Activated T-helper 17 cell treated with anti-CD3 and anti-CD28 coated beads, Interleukin-2, amount 50 U/mL, for 72 hours (primary cell): ENCODE data around the gene HEPACAM. TPM values are rescaled to one million over a fixed set of nuclear protein-coding genes. Genes with fewer than 3 reads are reported as not detected.

Source experiments
- ATAC-seq: fragments of 150-1000 bp; cut with Tn5 transposase; replicated peaks from 2 replicates; pipeline ENCODE4 v1.10.0; 2021; ENCODE audit warnings: mild to moderate bottlenecking, moderate library complexity
- H3K27ac Mint-ChIP-seq: one replicate; pipeline ENCODE4 v1.8.0; 2022; ENCODE audit warnings: mixed read lengths
- H3K27me3 Mint-ChIP-seq: one replicate; pipeline ENCODE4 v1.8.0; 2022; ENCODE audit warnings: mixed read lengths
- H3K36me3 Mint-ChIP-seq: one replicate; pipeline ENCODE4 v1.8.0; 2022; ENCODE audit warnings: low read depth, mild to moderate bottlenecking, mixed read lengths
- H3K4me1 Mint-ChIP-seq: one replicate; pipeline ENCODE4 v1.8.0; 2022; ENCODE audit warnings: mixed read lengths
- H3K4me3 Mint-ChIP-seq: one replicate; pipeline ENCODE4 v1.8.0; 2022; ENCODE audit warnings: mild to moderate bottlenecking, mixed read lengths
- H3K9me3 Mint-ChIP-seq: one replicate; pipeline ENCODE4 v1.8.0; 2022; ENCODE audit warnings: mixed read lengths
- total RNA-seq, 2 donors: library from RNA; stranded (reverse); gene quantifications; one replicate each; pipeline ENCODE4 v1.2.3, GENCODE V29; 2022

HEPACAM gene
- total RNA-seq, 2 donors from 2014 or later = not detected

DNA sequence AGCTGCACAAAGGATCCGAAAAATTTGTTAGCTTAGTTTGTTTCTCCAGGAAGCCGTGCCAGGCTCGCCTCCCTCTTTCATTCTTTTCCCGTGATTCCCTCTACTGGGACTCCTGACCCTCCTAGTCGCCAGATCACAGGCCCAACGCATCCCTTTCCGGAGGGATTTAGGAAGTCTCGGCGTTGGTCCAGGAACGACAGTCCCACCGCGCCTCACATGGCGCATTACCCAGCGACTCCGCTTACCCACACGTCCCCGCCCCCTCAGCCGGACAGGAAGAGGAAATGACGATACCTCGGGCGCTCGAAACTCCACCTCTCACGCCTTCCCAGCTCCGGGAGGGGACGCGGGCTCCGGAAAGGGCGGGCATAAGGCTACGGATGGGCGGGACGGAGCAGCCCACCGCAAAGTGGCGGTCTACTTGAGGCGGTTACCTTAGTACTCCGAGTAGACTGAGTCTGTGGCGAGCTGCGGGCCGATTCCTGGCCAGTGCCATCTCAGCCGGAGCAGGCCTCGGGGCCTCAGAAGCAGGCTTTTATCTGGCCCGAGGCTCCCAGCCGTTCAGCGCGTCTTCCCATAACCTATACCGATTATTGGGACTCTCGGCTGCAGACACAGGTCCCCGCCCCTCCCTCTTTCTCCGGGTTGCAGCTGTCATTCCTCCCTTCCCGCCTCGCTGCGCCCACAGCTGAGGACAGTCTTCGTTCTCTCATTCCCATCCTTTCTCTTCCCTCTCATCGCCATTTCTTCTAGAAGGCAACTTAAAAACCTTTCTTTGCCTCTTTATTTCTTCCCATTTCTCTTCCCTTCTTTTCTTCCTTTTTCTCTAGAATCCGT lies 18.1 kb upstream of the HEPACAM start, which contains the start of gene CCDC15:
CCDC15 (plus strand) TSS at position 450 of the 837 bp plus-strand sequence. CDS start 531 bp downstream, outside the sequence.
- peak; percentile 98 for ATAC-seq
- Mint-ChIP-seq H3K27me3 (no peaks in the 10 kb centered on the region), H3K9me3 (no peaks in the 10 kb centered on the region), H3K4me1 (no peaks in the 10 kb centered on the region), H3K4me3 (no peak within 1 kb of the TSS), H3K36me3 (no peaks in the 10 kb centered on the region), H3K27ac (no peak within 1 kb of the TSS)

DNA sequence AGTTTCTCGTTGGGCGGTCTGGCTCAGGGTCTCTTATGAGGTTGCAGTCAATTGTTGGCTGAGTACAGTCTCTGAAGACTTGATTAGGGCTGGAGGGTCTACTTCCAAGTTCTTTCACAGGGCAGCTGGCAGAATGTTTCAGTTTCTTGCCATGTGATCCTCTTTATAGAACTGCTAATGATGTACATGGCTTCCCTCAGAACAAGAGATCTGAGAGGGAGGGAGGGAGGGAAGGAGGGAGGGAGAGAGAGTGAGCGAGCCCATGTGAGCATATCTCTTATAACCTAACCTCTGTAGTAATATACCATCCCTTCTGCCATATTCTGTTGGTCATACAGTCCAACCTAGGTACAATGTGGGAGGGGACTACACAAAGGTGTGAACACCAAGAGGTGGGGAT lies 15.5 kb upstream of the HEPACAM start:
- no peak overlapping the region for H3K4me3 Mint-ChIP-seq
- no peaks in the 10 kb centered on the region for H3K27me3 Mint-ChIP-seq
- no peak overlapping the region for H3K27ac Mint-ChIP-seq
- peaks cover 4% of the 10 kb centered on the region for H3K9me3 Mint-ChIP-seq
- H3K4me1 Mint-ChIP-seq = no peaks in the 10 kb centered on the region
- no peaks in the 10 kb centered on the region for H3K36me3 Mint-ChIP-seq
- ATAC-seq = no peak

DNA sequence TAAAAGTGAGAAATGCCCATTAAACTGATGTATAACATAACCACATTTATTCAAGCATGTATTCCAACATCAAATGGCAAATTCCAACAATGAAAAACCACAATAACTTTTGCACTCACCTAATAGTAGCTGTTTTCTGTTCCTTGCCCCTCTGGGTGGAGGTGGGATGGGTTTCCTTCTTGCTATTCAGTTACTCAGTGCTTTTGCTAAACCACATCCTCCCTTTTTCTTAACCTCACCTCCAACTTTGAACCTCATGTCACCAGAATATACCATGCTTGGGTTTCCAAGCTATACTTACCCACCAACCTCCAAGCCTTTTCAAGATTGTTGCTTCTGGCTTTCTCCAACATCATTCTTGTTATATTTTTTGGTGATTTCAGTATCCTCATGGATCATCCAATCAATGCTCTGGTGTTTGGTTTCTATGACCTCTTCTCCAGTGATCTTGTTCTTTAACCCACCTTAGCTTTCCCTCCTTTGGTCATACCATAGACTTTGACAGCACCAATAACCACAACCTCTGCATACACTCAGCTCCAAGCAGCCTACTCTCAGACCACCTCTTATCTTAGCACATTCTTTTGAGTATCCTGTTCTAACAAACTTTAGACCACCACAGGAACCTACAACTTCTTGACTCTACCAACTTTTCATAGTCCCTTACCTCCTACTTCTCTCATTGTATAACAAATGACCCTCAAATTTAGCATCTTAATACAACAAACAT lies 14.9 kb upstream of the HEPACAM start:
- Mint-ChIP-seq H3K4me1 (no peaks in the 10 kb centered on the region), H3K4me3 (no peak overlapping the region), H3K9me3 (peaks cover 4% of the 10 kb centered on the region), H3K36me3 (no peaks in the 10 kb centered on the region), H3K27ac (no peak overlapping the region), H3K27me3 (no peaks in the 10 kb centered on the region)
- no peak for ATAC-seq

DNA sequence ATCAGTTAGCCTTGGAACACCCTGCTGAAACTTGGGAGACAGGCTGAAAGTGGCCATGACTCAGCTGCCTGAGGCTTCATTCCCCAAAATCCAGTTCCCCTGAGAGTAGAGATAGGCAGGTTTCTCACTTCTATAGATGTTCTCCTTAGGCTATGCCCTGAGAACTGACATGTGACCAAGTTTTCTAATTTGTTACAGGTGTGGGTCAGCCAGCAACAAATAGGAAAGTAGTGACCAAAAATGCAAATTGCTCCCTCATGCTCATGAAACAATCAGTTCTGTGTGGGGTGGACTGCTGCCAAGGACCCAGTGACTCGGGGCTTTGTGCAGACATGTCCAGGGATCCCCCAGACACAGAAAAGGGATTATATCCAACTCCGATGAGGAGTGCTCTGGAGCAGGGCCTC lies 10.9 kb upstream of the HEPACAM start:
- H3K4me3 Mint-ChIP-seq = no peak overlapping the region
- H3K4me1 Mint-ChIP-seq = no peaks in the 10 kb centered on the region
- no peak for ATAC-seq
- no peak overlapping the region for H3K27ac Mint-ChIP-seq
- peaks cover 4% of the 10 kb centered on the region for H3K9me3 Mint-ChIP-seq
- no peaks in the 10 kb centered on the region for H3K27me3 Mint-ChIP-seq
- H3K36me3 Mint-ChIP-seq = no peaks in the 10 kb centered on the region

DNA sequence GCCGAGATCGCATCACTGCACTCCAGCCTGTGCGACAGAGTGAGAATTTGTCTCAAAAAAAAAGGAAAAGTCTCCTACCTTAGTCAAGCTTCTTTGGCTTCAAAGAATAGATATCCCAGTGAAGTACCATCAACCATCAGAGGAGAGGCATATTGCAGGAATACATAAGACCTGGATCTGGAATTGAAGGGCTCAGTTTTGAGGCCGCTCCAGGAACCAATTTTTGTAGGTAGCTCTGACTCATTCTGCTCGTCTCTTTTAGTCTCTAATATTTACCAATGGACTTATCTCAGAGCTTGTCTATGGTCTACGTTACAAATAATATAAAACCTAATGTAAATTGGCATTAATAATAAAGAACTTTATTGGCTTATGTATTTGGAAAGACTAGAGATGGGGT lies 10.0 kb upstream of the HEPACAM start:
- peaks cover 3% of the 10 kb centered on the region for H3K27me3 Mint-ChIP-seq
- peaks cover 4% of the 10 kb centered on the region for H3K9me3 Mint-ChIP-seq
- no peak for ATAC-seq
- H3K36me3 Mint-ChIP-seq = no peaks in the 10 kb centered on the region
- H3K4me3 Mint-ChIP-seq = no peak overlapping the region
- H3K4me1 Mint-ChIP-seq = no peaks in the 10 kb centered on the region
- no peak overlapping the region for H3K27ac Mint-ChIP-seq

DNA sequence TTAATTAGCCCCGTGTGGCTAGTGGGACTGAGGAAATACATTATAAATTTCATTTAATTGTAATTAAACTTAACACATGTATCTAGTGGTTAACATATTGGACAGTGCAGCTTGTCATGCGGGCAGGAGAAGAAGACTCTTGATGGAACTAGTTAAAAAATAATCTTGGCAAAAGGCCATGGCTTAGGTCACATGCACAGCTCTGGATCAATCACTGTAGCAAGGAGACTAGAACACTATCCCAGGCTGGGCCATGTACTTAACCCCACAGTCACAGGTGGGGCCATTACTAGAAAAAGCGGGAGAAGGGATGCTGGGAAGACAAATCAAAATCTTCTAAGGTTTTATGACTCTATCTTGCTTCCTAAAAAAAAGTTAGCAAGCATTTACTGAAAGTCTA lies 8.7 kb upstream of the HEPACAM start:
- no peak overlapping the region for H3K4me3 Mint-ChIP-seq
- H3K27ac Mint-ChIP-seq = no peak overlapping the region
- H3K27me3 Mint-ChIP-seq = peaks cover 3% of the 10 kb centered on the region
- H3K4me1 Mint-ChIP-seq = no peaks in the 10 kb centered on the region
- peaks cover 4% of the 10 kb centered on the region for H3K9me3 Mint-ChIP-seq
- no peaks in the 10 kb centered on the region for H3K36me3 Mint-ChIP-seq
- no peak for ATAC-seq

DNA sequence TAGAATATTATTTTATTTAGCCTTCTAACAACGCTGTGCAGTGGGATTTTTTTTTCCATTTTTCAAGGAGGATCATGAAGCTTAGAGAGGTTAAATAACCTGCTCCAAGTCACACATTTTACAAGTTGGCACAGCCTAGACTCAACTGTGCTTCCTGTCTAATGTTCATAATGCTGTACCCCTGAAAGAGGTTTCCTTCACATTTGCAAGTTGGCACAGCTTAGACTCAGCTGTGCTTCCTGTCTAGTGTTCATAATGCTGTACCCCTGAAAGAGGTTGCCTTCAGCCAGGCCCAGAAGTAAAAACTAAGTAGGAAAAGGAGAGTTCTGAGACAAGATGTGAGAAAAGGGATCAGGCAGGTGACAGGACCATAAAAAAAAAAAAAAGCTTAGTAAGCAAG lies 7.9 kb upstream of the HEPACAM start:
- Mint-ChIP-seq H3K27me3 (peaks cover 3% of the 10 kb centered on the region), H3K9me3 (peaks cover 3% of the 10 kb centered on the region), H3K27ac (no peak overlapping the region), H3K36me3 (no peaks in the 10 kb centered on the region), H3K4me1 (no peaks in the 10 kb centered on the region), H3K4me3 (no peak overlapping the region)
- no peak for ATAC-seq

DNA sequence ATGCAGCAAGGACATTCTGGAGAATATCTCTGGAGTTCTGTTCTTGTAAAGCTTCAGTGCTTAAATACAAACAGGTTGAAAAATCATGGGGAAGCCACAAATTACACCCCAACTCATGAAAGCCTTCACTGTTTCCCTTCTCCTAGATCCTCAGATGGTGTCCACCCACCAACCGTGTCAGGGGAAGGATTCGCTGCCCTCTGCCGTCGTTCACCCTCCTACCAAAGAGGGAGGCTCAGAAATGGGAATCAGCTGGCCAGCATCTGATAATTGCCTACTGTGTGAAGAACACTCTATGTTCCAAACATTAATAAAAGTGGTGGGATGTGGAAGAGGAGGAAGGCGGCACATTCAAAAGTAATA lies 7.4 kb upstream of the HEPACAM start:
- Mint-ChIP-seq H3K4me3 (no peak overlapping the region), H3K27ac (no peak overlapping the region), H3K36me3 (no peaks in the 10 kb centered on the region), H3K9me3 (no peaks in the 10 kb centered on the region), H3K27me3 (peaks cover 3% of the 10 kb centered on the region), H3K4me1 (no peaks in the 10 kb centered on the region)
- ATAC-seq = no peak

DNA sequence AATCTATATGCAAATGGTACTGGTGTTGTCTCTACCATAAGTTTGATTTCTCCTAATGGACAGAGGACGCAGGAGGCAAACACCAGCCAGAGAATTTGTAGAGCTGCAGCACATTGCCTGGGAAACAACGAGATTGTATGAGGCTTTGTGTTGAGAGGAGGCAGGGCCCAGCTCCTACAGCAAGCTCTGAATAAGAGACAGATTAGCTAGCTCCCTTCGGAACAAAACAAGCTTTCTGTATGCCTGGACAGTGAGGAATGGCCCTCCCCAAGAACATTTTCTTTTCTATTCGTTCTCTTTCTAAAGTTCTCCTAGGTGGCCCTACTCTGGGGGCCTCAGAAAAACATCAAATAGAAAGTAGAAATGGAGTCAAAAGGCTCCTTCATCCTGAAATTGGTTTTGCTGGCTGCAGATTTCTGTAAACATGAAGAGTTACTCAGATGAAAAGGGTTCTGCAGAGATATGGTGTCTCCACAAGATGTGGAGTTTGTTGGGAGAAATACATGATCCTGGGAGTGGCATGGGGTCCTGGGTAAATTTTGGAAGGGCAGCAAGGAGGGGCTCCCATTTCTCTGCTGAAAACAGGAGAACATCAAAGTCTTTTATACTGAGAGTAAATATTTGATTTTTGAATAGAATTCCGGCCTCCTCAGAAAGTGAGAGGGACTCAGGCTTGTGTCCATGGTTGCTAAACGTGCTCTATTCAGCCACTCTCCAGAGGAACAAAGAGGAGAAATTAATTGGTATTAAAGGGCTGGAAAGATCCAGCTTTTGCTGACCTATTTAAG lies 6.8 kb upstream of the HEPACAM start:
- peaks cover 3% of the 10 kb centered on the region for H3K27me3 Mint-ChIP-seq
- ATAC-seq = no peak
- H3K4me3 Mint-ChIP-seq = no peak overlapping the region
- no peaks in the 10 kb centered on the region for H3K4me1 Mint-ChIP-seq
- no peaks in the 10 kb centered on the region for H3K9me3 Mint-ChIP-seq
- H3K36me3 Mint-ChIP-seq = no peaks in the 10 kb centered on the region
- peak overlapping the region; percentile 19 for H3K27ac Mint-ChIP-seq

DNA sequence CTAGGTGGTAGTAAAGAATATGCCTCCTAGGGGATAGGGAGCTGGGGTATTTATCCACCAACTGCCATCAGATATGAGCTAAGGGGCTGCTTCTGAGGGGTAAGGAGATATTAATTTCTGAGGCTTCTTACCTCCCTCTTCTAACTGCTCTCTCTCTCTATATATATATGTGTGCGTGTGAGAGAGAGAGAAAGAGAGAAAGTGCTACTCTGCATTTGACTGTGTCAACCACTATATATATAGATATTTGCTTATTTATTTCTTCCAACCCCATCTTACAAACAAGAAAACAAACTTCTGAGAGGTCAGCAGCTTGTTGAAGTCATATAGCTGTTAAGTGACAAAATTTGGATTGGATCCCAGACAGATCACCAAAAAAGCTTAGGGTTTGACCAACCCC lies 5.9 kb upstream of the HEPACAM start:
- Mint-ChIP-seq H3K27me3 (peaks cover 3% of the 10 kb centered on the region), H3K27ac (no peak overlapping the region), H3K4me3 (no peak overlapping the region), H3K9me3 (no peaks in the 10 kb centered on the region), H3K4me1 (no peaks in the 10 kb centered on the region), H3K36me3 (no peaks in the 10 kb centered on the region)
- ATAC-seq = no peak

DNA sequence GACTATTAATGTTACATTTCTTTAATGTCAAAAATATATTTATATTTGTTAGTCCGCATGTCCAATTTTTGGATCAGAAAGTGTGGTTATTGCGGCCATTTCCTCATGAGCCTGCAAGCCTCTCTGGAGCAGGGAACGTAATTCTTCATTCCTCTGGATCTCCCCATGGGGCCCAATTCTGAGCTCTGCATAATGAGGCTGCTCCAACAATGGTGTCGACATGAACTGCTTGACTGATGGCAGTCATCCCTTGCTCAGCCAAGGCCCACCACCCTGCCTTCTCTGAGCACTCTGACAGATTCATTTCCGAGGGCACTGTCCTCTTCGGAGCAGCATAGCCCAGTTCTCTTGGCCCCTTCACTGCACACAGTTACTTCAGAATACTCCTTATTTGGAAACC lies 3.1 kb upstream of the HEPACAM start:
- Mint-ChIP-seq H3K36me3 (no peaks in the 10 kb centered on the region), H3K4me3 (no peak overlapping the region), H3K27ac (no peak overlapping the region), H3K27me3 (peaks cover 8% of the 10 kb centered on the region), H3K4me1 (no peaks in the 10 kb centered on the region), H3K9me3 (no peaks in the 10 kb centered on the region)
- no peak for ATAC-seq

DNA sequence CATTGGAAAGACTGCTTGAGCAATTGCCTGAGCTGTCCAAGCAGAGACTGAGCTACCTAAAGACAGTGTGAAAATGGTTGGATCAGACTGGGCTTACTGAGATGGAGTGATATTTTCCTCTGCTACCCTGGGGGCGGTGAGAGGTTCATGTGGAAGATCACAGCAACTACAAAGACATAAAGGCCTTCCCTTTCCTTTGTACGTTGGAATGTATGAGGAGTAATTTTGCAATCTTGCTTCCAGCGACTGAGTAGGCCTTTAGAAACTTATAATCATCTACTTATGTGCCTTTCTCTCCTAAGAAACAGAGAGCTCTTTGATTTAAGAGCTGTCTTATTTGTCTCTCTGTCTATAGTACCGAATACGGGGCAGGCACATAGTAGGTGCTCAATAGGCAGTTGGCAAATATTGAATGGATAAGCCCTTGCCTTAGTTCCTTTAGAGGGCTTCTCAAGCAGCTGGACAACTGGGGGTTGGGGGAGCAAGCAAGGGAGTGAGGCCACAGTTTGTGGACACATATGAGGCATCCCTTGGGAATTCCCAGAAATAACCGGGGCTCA lies 2.4 kb upstream of the HEPACAM start:
- no peaks in the 10 kb centered on the region for H3K4me1 Mint-ChIP-seq
- H3K9me3 Mint-ChIP-seq = no peaks in the 10 kb centered on the region
- no peak overlapping the region for H3K4me3 Mint-ChIP-seq
- no peak for ATAC-seq
- no peak overlapping the region for H3K27ac Mint-ChIP-seq
- peaks cover 8% of the 10 kb centered on the region for H3K27me3 Mint-ChIP-seq
- H3K36me3 Mint-ChIP-seq = no peaks in the 10 kb centered on the region

DNA sequence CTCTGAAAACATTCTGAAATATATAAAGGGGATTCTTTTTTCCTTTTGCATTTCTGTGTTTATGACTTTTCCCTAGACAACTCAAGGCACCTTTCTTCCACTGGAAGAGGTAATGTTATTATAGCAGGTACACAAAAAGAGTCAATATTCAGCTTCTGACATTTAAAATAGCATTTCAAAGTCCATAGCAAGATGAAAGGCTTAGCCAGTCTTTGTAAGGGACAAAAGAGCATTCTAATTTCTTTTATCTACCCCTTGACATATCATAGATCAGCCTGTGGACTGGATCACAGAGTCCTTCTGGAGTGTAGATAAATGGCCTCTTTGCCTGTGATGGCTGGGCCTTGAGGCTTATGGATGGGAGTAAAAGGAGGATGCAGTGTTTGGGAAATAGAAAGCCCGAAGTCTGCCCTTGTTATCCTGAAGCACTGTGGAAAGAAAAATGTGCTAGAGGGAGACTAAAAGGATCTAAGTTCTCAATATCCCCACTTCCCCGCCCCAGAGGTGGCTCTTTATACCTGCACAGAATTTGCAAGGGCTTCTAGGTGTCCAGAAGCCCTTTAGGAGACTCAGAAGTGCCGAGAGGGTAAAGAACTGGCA lies 1.6 kb upstream of the HEPACAM start:
- H3K4me1 Mint-ChIP-seq = no peaks in the 10 kb centered on the region
- H3K9me3 Mint-ChIP-seq = no peaks in the 10 kb centered on the region
- ATAC-seq = no peak
- H3K36me3 Mint-ChIP-seq = no peaks in the 10 kb centered on the region
- H3K4me3 Mint-ChIP-seq = no peak overlapping the region
- no peak overlapping the region for H3K27ac Mint-ChIP-seq
- H3K27me3 Mint-ChIP-seq = peaks cover 8% of the 10 kb centered on the region
